T-helper 22 cell (primary cell): ENCODE measurements around the gene JUND.

Experiments
- DNase-seq: peaks from one replicate; pipeline ENCODE4 v3.0.0-alpha.2; 2020; ENCODE audit warnings: low read depth

Gene JUND

DNA sequence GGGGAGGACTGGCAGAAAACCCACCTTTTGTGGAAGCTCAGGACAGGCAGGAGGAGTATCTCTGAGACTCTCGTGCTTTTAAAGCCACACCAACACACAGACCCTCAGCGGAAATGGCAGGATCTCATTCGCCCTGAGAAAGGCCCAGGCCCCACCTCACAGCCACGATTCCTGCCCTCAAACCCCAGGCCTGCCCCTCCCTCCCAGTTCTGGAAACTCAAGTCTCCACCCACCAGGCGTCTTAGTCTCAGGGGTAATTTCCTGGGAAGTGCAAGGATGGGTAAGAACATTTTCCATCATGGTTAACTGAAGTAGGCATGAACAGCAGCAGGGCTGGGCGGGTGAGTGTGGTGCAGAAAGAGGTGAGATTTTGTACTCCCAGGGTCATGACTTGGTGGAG, 47.2 kb downstream of the JUND start:
- no peak for DNase-seq

GRCh38 chr19:18233224-18233825, 48.1 kb downstream of the JUND start:
- no peak for DNase-seq

DNA sequence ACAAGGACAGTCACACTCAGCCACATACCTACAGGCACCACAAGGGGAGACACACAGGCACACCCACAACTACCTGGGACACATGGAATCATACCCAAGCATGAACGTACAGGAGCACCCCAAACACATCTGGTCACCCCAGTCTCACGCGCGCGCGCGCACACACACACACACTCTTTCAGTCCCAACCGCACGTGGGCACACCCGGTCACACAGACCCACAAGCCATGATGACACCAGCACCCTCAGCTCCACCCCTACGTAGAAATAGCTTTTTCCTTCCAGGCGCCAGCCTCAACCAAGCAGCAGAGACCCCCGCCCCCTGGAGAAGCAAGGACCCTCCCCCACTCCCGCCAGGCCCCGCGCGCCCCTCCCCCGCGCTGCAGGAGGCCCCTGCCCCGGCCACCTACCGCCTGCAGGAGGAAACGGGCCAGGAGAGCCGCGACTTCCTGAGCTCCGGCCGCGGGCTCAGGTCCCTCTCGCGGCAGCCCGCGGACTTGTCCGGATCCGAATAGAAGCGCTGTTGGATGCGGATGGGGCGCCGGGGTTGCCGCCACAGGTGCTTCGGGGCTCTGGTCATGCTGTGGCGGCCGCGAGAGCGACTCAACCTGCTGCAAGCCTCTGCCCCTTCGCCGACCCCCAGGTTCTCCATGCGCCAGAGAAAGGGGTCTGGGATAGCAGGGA, 48.7 kb downstream of the JUND start:
- DNase-seq = no peak

DNA sequence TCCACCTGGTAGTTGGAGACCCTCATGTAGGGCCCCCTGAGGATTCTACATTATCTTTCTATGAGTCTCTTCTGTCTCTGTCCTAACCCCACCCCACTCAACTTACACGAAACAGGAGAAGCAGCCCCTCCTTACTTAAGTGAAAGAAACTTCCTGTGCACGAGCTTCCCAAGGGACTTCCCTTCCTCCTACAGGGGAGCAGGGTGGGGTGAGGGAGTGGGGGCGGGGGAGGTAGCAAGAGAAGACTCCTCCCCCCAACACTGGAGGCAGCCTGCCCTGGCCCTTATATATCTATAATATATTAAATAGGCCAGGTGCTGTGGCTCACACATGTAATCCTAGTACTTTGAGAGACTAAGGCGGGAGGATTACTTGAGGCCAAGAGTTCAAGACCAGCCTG, 49.6 kb downstream of the JUND start:
- no peak for DNase-seq

DNA sequence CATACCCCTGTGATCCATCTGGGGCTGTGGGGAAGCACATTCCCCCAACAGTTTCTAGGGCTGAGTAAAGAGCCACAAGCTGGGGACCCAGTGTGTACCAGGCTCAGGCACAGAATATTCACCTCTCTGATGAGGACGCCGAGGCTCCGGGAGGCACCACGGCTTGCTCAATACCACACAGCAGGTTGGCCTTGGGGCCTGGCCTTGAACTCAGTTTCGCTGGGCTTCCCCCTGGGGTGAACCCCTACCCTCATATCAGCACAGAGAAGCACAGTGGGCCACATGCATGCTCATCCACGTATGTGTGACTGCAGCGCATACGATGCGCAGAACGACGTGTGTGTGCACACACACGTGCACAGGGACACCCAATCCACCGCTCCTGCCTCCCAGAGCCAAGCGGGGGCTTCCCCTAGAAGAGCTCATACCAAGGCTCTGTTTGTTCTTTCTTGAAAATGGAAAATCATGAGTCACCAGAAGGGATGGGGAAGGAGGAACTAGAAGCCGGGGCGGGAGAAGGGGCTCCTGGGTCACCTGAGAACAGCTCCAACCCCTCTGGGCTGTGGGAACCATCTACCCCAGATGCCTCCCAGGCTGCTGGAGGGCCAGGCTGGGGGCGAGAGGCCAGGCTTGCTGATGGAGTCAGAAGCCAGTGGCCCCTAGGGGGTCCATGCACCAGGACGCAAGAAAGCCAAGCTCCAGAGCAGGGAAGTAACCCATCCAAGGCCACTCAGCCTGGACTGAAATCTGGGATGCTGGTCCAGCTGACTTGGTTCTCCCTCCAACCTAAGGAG, 50.3 kb downstream of the JUND start:
- no peak for DNase-seq

- no peak for DNase-seq
Observed at GRCh38 chr19:18229915-18230314, 51.5 kb downstream of the JUND start.
